MV-4-11 (cell line): Measurements from ENCODE around the gene GTF2IRD2.
"Not testable (repeated sequence)": the region's sequence is repeated elsewhere in the genome, so short reads cannot be mapped to it uniquely, and the experiment has no call there.

Source experiments
- DNase-seq: peaks from one replicate; lab custom pipeline; 2025; lab: John Stamatoyannopoulos, UW

Gene GTF2IRD2

DNA sequence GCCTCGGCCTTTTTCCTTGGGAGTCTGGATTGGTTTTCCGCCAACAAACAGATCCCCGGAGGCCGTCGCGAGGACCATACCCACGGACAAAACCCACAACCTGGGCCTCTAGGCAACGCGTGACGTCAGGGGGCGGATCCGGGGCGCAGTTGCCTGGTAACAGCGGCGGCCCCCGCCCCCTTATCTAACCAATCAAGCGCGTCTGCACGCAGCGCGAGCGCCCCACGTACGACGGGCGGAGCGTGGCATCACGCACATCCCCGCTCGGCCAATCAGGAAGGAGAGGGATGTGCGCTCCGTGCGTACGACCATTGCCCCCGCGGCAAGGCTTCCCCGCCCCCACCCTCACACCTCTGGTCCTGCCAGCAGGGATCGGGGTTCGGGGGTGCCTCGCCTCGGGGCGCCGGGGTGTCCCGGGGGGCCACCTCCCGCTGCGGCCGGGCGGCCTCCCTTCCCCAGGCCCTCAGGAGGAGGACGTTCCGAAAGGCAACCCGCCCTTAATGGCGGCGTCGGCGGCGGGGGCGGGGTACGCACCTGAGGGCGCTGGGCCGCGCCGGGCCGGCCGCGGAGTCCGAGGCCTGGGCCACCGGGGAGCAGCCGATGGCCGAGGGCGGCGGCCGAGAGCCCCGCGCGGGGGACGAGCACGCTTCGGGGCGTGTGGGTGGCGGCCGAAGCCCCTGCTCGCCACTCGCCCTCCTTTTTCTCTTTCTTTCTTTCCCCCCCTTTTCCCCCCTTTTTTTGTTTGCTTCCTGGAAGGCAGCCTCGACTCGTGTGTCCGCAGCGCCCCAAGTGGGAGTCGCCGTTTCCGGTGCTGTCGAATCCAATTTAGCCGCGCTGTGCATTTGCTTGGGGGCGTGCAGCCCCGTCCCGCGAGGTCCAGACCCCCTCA, at the start of gene GTF2IRD2:
Gene GTF2IRD2 (minus strand): TSS at position 773 of the 889 bp plus-strand sequence. CDS start 15,227 bp downstream, outside the sequence.
- not testable (repeated sequence) for DNase-seq

DNA sequence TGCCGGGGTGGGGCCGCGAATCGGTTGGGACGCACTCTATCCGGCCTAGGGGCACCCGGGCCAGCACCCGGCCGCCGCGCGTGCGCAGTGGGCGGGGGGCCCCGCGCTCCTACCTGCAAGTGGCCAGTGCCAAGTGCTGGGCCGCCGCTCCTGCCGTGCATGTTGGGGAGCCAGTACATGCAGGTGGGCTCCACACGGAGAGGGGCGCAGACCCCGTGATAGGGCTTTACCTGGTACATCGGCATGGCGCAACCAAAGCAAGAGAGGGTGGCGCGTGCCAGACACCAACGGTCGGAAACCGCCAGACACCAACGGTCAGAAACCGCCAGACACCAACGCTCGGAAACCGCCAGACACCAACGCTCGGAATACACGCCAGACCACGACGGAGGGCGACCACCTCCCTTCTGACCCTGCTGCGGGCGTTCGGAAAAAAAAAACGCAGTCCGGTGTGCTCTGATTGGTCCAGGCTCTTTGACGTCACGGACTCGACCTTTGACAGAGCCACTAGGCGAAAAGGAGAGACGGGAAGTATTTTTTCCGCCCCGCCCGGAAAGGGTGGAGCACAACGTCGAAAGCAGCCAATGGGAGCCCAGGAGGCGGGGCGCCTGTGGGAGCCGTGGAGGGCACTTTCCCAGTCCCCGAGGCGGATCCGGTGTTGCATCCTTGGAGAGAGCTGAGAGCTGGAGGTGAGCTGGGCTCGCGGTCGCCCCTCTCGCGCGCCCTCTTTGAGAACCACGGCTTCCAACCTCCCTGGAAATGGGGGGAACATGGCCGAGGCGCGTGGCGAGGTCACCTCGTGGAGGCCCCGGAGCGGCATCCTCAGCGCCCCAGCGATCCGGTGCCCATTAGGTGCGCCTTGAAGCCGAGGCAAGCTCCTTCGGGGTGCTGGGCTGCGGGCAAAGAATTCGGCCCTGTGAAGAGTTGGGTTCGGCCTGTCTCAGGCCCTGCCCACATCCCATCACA, 39.0 kb upstream of the GTF2IRD2 start:
- peak; percentile 80 for DNase-seq

DNA sequence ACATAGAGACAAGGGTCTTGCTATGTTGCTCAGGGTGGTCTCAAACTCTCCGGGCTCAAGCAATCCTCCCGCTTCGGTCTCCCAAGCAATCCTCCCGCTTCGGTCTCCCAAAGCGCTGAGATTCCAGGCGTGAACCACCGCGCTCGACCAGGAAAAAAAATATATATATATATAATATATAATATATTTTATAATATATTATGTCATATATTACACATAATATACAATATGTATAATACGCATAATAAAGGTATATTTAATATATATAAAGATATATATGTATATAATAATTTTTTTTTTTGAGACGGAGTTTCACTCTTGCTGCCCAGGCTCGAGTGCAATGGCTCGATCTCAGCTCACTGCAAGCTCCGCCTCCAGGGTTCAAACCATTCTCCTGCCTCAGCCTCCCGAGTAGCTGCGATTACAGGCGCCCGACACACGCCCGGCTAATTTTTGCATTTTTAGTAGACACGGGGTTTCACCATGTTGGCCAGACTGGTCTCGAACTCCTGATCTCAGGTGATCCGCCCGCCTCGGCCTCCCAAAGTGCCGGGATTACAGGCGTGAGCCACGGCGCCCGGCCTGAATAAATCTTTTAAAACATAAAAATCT, 38.2 kb upstream of the GTF2IRD2 start:
- DNase-seq, result not testable (repeated sequence)

DNA sequence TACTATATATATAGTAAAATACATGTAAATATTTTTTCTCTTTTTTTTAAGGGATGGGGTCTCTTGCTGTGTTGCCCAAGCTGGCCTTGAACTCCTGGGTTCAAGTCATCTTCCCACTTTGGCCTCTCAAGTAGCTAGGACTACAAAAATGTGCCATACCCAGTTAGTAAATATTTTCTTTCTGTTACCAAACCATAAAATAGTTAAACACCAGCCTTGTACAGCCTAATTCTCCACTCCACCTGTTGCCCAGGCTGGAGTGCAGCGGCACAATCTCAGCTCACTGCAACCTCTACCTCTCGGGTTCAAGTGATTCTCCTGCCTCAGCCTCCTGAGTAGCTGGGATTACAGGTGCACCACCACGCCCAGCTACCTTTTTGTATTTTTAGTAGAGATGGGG, 33.9 kb upstream of the GTF2IRD2 start:
- not testable (repeated sequence) for DNase-seq

GRCh38 chr7:74882110-74882509, 30.7 kb upstream of the GTF2IRD2 start:
- not testable (repeated sequence) for DNase-seq

- DNase-seq, result not testable (repeated sequence)
These were observed 23.5 kb upstream of the GTF2IRD2 start for GRCh38 chr7:74874748-74875512.

DNA sequence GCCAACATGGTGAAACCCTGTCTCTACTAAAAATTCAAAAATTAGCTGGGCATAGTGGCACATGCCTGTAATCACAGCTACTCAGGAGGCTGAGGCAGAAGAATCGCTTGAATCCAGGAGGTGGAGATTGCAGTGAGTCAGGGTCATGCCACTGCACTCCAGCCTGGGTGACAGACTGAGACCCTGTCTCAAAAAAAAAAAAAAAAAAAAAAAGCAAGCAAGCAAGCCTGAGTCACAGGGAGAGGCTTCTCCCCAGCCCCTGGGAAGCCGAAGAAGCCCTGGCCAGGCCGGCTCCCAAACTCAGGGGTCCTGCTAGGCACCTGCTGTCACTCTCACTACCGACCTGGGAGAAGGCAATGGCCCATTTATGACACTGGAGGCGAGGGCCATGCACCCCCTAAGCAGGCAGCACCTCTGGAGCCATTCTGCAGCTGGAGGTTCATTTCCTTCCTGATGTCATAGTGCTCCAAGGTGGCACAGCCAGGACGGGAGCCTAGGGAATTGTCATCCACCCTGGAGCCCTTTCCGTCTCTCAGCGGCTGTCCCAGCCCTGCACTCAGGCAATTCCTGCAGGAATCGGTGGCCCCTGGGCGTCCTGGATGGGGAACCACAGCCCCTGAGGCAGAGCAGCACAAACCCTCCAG, 22.8 kb upstream of the GTF2IRD2 start:
- not testable (repeated sequence) for DNase-seq

GRCh38 chr7:74872542-74872941, 21.1 kb upstream of the GTF2IRD2 start:
- DNase-seq, result not testable (repeated sequence)

- not testable (repeated sequence) for DNase-seq
These were observed 14.4 kb upstream of the GTF2IRD2 start for GRCh38 chr7:74865777-74866176.

DNA sequence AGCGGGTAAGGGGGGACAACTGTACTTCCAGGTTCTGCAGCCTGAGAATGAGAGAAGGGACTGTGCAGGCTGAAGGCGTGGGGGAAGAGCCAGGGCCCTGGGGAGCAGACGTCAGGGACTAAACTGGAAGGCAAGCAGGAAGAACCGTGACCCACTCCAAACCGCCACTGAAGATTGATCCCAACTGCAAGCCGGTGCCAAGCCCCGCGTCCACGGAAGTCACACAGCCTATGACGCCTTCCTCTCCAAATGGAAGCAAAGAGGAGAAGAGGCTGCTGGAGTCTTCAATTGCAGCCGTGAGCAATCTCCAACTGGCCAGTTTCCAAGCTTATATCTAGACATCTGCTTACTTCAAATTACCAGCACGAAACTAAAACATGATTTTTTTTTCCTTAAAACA, 1.6 kb downstream of the GTF2IRD2 start:
- DNase-seq, result not testable (repeated sequence)

GRCh38 chr7:74830411-74830810, 21.0 kb downstream of the GTF2IRD2 start:
- not testable (repeated sequence) for DNase-seq

GRCh38 chr7:74829959-74830358, 21.4 kb downstream of the GTF2IRD2 start:
- not testable (repeated sequence) for DNase-seq

DNA sequence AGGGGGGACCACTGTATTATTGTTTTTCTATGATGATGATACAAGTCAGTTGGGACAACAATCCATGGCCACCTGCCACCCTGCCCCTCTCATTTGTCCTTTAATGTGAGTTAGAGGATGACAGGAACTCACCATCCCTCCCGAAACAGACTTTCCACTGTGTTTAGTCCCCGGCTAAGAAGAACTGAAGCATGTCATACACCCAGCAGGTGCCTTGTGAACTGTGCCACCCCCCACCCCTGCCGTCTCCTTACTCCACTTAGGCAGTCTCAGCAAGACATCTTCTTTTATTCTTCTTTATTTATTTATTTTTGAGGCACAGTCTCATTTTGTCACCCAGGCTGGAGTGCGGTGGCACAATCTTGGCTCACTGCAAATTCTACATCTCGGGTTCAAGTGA, 30.1 kb downstream of the GTF2IRD2 start:
- DNase-seq, result not testable (repeated sequence)

DNA sequence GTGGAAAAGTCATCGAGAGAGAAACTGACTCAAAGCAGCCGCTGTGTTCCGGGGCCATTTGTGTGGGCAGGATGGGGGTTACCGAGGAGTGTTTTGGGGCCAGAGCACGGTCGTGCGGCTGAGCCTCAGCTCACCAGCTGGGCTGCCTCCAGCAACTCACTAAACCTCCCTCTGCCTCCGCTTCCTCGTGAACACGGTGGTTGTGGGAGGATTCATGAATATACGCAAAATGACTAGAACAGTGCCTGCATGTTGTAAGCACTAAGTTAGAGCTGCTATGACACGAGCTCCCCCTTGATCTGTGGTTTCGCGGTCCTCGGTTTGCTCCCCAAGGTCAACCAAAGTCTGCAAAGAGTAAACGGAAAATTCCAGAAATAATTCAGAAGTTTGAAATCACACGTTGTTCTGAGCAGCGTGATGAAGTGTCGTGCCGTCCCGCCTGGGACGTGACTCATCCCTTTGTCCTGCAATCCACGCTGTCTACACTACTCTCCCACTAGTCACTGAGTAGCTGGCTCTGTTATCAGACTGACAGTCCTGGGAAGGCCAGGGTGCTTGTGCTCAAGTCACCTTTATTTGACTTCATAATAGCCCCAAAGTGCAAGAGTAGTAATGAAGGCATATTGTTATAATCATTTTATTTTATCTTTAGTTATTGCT, 31.1 kb downstream of the GTF2IRD2 start:
- not testable (repeated sequence) for DNase-seq

GRCh38 chr7:74815882-74816281, 35.5 kb downstream of the GTF2IRD2 start:
- DNase-seq, result not testable (repeated sequence)

- DNase-seq, result not testable (repeated sequence)
These were observed 52.8 kb downstream of the GTF2IRD2 start for GRCh38 chr7:74798644-74799043.

GRCh38 chr7:74797848-74798622, 53.4 kb downstream of the GTF2IRD2 start:
- not testable (repeated sequence) for DNase-seq

DNA sequence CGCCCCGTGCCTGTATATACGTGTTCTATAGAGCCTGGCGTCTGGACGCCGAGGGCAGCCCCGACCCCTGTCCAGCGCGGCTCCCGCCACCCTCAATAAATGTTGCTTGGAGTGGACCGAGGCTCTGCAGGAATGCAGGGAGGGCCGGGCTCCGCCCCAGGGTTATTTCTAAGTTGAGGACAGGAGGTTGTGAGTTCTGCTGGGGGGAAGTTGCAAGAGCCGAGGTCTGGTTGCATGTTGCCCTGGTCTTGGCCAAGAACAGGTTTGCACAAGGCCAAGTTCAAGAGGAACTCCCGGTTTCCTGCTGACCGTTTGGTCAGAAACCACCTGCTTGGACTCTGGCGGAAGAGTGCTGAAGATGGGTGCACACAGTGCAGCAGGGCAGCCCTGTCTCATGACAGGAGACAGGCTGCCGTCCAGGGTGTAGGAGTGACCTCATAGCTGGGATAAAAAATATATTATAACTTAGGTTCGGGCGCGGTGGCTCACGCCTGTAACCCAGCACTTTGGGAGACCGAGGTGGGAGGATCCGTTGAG, 62.1 kb downstream of the GTF2IRD2 start:
- not testable (repeated sequence) for DNase-seq
